Stimulated activated CD4-positive, alpha-beta T cell treated with anti-CD3 and anti-CD28 coated beads, TNF-alpha, amount 100 ng/mL, for 24 hours (primary cell): ENCODE data around the gene PUS3.

Experiments
- DNase-seq, 3 experiments: peaks; one replicate each; pipeline ENCODE4 v3.0.0-alpha.2; 2020; ENCODE audit warnings: low read depth in 3 of 3

PUS3 gene

GRCh38 chr11:125902927-125903710 is at the start of gene PUS3:
Gene PUS3 (minus strand): TSS chr11:125903206. CDS start chr11:125896284, 6,922 bp downstream.
- DNase-seq = peak; percentile 79 to 87 (median 79)

- DNase-seq = no peak
Observed at GRCh38 chr11:125952559-125952958, 49.6 kb upstream of the PUS3 start.

- no peak for DNase-seq
Observed at GRCh38 chr11:125951731-125952130, 48.7 kb upstream of the PUS3 start.

- no peak for DNase-seq
Observed at GRCh38 chr11:125950696-125951651, 48.0 kb upstream of the PUS3 start.

- DNase-seq = no peak
Observed at GRCh38 chr11:125950178-125950490, 47.1 kb upstream of the PUS3 start.

- DNase-seq = no peak
Observed at GRCh38 chr11:125949271-125950177, 46.5 kb upstream of the PUS3 start.

GRCh38 chr11:125948278-125949051 is 45.5 kb upstream of the PUS3 start:
- DNase-seq = no peak

- DNase-seq = no peak
Observed at GRCh38 chr11:125947419-125948277, 44.6 kb upstream of the PUS3 start.

GRCh38 chr11:125946712-125947418 is 43.9 kb upstream of the PUS3 start:
- DNase-seq = no peak

- DNase-seq = no peak
Observed at GRCh38 chr11:125945797-125946520, 43.0 kb upstream of the PUS3 start, which contains the start of gene VSIG10L2. Gene VSIG10L2 (plus strand): TSS chr11:125946044. CDS start chr11:125946056, 12 bp downstream.

GRCh38 chr11:125945011-125945796 is 42.2 kb upstream of the PUS3 start:
- DNase-seq = no peak

- no peak for DNase-seq
Observed at GRCh38 chr11:125944350-125945010, 41.5 kb upstream of the PUS3 start.

- DNase-seq = no peak
Observed at GRCh38 chr11:125943661-125944349, 40.8 kb upstream of the PUS3 start.

GRCh38 chr11:125942771-125943428 is 39.9 kb upstream of the PUS3 start:
- DNase-seq = no peak

GRCh38 chr11:125941619-125942611 is 38.9 kb upstream of the PUS3 start:
- peak; percentile 24 to 58 (median 24) for DNase-seq
